Measurements from ENCODE around the gene TMEM154.

GRCh38 chr4:152579916-152580315, 99.9 kb downstream of the TMEM154 start:
- TF ChIP-seq EZH2phosphoT487 (IDR thresholded peaks at IDR 0.05; ENCODE audit: borderline replicate concordance): no peak
- no peak for TF ChIP-seq CTCF (conservative IDR thresholded peaks at IDR 0.05; ENCODE audit: low read length)
